HG02678 (cell line): ENCODE results near the gene AOAH.
"Not testable (repeated sequence)": the region's sequence is repeated elsewhere in the genome, so short reads cannot be mapped to it uniquely, and the experiment has no call there.

Experiments used
- ATAC-seq: cut with Tn5 transposase; IDR thresholded peaks from one replicate; pipeline ENCODE4 v1.9.1; 2021; ENCODE audit warnings: mild to moderate bottlenecking, moderate library complexity; ENCODE audit not compliant: unreplicated experiment

Gene AOAH

GRCh38 chr7:36514289-36515243 is 209.7 kb downstream of the AOAH start:
- ATAC-seq, result no peak

DNA sequence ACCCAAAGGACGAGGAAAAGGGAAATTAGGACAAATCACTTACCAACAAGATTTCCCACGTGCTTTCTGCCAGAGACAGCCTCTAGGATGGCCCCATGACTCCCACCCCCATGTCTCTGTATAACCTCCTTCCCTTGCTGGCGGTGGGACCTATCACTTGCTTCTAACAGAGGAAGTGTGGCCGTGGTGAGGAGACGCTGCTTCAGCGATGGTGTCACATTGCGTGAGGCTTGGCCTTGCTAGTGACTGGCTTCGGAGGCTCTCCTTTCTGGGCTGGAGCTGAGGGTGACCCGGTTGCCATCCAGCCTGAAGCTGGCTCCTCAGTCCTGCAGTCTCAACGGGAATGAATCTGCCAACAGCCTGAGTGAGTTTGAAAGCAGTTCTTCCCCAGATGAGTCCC is 210.9 kb downstream of the AOAH start:
- ATAC-seq, result no peak

DNA sequence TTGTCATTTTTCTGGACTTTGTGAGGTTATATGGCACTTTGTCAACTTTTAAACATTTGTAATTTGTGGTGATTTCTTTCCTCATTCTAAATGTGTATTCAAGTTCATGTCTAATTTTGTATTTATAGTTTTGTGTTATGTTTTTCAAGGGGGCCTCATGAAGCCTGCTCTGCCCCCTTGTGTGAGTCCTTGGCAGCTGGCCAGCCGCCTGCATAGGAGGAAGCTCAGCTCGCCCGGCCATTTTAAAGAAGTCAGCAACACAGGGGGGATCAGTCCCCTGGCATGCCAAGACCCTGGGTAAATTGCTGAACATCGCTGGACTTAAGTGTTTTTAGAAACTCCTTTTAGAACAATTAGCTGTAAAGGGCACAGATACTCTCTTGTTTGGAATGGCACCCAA is 211.7 kb downstream of the AOAH start:
- ATAC-seq, result no peak

- no peak for ATAC-seq
These were observed 214.3 kb downstream of the AOAH start for GRCh38 chr7:36509962-36510361.

GRCh38 chr7:36507475-36508440 is 216.5 kb downstream of the AOAH start:
- ATAC-seq, result no peak

- ATAC-seq, result no peak
These were observed 217.5 kb downstream of the AOAH start for GRCh38 chr7:36506820-36507219.

DNA sequence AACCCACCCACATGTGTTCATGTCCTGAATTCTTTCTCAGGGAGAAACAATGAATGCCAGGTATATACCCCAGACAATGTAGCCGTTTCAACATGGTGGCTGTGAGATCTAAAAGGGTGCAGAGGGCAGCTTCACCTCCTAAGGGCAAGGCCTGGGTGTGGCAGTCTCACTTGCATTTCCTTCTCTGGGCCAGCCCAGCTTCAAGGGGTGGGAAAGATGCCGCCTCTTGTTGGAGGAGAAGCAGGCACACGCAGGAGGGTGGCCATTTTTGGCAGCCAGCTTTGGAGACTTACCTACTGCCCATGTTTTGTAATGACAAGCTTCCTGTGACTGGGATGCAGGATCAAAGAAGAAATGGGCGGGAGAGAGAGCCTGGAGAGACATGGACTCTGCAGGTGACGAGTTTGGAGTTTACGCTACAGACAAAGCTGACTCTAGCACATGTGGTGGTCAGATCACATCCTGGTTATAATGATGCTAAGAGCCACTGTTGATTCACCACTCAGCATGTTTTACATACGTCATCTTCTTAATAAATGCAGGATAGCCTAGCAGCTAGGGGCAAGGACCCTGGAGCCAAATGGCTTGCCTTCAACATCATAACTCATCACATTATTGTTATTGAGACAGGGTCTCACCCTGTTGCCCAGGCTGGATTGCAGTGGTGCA is 218.0 kb downstream of the AOAH start:
- ATAC-seq, result no peak

GRCh38 chr7:36504617-36505016 is 219.7 kb downstream of the AOAH start:
- ATAC-seq, result not testable (repeated sequence)

- ATAC-seq, result not testable (repeated sequence)
These were observed 220.1 kb downstream of the AOAH start for GRCh38 chr7:36504216-36504615.

DNA sequence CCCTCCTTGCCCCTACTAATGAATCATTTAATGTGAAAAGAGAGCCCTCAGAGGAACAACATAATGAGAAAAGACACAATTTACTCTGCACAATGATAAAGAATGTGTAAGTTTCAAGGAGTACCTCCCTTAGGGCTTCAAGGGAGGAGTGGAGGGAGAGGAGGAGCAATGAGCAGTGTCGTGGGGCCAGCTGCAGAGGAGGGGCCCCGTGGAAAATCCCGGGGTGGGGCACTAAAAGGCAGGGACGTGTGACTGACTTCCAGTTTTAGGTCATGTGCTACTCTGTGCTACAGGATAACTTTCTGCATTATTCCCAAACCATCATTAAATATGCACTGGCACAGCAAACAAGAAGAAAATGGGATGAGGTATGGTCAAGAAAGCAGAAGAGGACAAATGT is 226.5 kb downstream of the AOAH start:
- ATAC-seq, result no peak

- not testable (repeated sequence) for ATAC-seq
These were observed 227.1 kb downstream of the AOAH start for GRCh38 chr7:36497176-36497575.

DNA sequence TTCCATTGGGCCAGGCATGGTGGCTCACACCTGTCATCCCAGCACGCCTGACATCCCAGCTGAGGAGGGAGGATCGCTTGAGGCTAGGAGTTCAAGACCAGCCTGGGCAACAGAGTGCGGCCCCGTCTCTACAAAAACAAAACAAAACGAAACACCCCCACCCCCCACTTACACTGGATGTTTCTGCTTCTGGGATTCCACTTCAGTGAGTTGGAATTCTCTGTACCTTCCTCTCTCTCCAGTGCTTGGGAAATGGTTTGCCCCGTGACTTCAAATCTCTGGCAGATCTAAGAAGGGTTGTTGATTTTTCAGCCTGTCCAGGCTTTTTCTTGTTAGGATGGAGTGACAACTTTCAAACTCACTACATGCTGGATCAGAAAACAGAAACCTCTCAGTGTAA is 227.7 kb downstream of the AOAH start:
- no peak for ATAC-seq

GRCh38 chr7:36491317-36491716 is 233.0 kb downstream of the AOAH start:
- no peak for ATAC-seq

GRCh38 chr7:36490419-36490830 is 233.9 kb downstream of the AOAH start:
- no peak for ATAC-seq

DNA sequence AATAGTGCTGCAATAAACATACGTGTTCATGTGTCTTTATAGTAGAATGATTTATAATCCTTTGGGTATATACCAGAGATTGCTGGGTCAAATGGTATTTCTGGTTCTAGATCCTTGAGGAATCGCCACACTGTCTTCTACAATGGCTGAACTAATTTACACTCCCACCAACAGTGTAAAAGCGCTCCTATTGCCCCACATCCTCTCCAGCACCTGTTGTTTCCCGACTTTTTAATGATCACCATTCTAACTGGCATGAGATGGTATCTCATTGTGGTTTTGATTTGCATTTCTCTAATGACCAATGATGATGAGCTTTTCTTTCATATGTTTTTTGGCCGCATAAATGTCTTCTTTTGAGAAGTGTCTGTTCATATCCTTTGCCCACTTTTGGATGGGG is 235.6 kb downstream of the AOAH start:
- ATAC-seq, result not testable (repeated sequence)

DNA sequence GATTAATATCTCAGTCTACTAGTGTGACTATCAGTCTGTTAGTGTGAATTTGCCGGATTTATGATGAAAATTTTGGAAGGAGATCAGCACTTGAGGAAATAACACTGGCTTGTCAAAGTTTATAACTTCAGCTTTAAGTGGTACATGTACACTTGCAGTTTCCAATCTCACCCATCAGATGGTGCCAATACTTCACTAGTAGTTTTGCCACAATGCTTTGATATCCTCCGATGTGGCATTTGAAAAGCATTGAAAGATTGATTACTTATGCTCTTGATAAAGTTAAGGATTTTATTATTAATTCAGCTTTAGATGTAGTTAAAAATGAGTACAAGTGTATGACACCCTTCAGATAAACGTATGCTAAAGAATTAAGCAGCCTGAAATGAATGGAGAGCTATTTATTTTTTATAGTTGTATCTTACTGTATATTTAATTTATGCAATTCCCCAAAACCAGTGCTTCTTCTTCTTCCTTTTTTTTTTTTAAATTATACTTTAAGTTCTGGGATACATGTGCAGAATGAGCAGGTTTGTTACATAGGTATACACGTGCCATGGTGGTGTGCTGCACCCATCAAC is 236.4 kb downstream of the AOAH start:
- no peak for ATAC-seq

GRCh38 chr7:36486336-36486735 is 238.0 kb downstream of the AOAH start:
- ATAC-seq, result no peak

DNA sequence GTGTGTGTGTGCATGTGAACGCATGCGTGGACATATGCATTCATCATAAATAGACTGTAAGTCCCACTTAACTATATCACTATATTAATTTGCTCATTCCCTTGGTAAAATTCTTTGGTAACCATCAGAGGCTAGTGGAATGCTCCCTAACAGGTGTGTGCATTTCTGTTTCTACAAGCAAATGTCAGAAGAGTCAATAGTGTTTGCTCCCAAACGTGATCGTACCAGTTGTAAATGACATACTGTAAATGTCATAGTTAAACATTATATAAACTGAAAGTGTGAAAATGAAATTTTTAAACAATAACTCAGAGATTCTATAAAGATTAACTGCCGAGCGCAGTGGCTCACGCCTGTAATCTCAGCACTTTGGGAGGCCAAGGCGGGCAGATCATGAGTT is 240.0 kb downstream of the AOAH start:
- no peak for ATAC-seq

GRCh38 chr7:36483853-36484252 is 240.4 kb downstream of the AOAH start:
- not testable (repeated sequence) for ATAC-seq

GRCh38 chr7:36478745-36479144 is 245.5 kb downstream of the AOAH start:
- no peak for ATAC-seq

DNA sequence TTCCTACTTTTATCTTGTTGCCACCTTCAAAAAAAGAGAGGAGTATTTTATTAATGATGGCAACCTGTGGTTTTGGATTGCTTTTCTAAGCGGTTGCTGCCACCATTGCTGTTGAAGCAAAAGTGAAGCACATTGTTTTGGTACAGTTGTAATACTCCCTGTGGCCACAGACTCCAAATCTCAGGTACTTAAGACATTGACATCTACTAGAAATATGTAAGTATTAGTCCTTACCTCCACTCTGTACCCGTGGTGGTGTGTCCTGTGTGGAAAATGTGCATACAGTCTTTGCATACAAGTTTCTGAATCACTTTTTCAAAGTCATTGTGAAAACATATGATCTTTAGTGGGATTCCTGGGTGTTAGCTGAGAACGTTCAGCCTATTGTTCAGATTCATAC is 248.9 kb downstream of the AOAH start:
- ATAC-seq, result no peak
